Stimulated activated CD4-positive, alpha-beta T cell treated with anti-CD3 and anti-CD28 coated beads, Interleukin-15, amount 100 ng/mL, for 1 hour (primary cell): Measurements from ENCODE around the gene FARS2.

Experiments
- DNase-seq, 2 donors: peaks; one replicate each; pipeline ENCODE4 v3.0.0-alpha.2; 2020; ENCODE audit warnings: low read depth in 1 of 2, low spot score in 1 of 2

Gene FARS2

DNA sequence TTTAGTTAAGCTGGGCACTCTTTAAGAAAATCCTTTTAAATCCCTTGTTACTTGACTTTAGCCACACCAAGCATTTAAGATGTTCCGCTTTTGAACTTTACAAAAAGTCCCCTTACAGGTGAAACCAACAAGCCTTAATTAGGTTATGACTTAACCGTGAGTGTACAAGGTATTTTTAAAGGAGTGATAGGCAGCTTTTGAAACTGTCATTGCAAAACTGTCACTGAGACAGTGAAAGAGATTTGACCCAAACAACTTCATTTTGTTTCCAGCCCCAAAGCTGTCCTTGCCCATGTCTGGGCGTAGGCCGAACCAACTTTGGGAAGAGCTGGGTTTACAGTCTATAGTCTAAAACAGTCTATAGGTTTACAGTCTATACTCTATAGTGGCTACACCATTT, 305.4 kb downstream of the FARS2 start:
- DNase-seq: no peak

DNA sequence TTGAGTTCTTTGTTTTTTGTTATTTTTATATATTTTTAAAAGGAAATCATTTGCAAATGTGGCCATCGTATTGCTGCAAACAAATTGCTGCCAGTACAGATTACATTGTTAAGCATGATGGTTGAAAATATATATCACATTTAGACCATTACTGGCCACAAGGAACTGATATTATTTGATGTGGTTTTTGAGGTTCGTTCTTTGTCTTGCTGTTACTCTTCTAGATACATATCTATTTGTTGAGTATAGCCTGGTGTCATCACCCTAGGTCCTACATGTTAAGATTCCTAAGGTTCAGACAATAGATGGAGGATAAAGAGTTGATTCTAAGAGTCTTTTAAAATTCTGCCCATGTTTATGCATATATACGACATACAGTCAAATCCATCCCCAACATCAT, 306.0 kb downstream of the FARS2 start:
- no peak for DNase-seq

DNA sequence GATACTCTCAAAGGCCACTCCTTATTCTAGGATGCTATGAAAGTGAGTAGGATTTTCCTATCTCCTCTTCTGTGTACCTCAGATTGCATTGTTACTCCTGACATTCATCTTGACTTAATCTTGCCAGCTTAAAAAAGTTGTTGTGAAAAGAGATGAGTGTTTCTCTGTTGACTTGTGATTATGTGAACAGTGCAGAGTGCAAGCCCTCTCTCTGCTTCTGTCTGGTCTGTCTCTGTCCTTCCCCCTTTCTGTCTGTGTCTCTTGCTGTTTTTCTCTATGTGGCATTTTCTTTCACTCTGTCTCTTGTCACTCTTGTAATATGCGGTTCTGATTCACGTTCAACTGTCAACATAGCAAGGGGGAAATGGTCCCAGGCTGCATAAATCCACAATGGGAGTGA, 306.6 kb downstream of the FARS2 start:
- DNase-seq: no peak

DNA sequence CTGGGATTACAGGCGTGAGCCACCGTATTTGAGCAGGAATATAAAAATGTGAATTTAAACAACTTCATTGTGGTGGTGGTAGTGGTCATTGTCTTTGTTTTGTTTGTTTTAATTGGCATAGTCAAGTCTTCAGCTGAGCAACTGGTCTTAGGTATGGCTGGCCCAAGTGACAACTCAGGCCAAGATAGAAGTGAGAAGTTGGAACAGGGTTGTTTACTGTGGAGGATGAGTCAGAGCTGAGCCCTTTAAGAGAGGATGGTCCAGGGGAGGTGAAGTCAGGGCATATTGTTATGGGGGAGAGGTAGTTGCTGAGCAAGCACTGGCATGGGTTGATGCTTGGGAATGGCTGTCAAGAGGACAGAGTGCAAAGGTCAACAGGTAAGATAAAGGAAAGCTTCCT, 308.2 kb downstream of the FARS2 start:
- no peak for DNase-seq

DNA sequence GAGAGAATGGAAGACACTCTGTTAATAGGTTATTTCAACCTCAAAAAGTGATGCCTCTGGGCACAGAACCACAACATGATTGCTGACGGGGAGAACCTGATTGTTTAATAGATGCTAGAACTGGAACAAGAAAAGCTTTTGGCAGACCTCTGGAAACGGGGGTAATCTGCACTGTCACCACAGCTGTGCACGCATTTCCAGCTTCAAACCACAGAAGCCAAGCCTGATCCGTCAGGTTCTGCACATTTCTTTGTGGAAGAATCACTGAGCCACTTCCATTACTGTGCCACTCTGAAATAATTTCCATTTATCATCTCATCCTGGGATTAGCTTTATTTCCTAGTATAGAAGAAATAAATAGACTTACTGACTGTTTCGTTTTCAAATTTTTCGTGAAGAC, 309.3 kb downstream of the FARS2 start:
- DNase-seq: no peak

DNA sequence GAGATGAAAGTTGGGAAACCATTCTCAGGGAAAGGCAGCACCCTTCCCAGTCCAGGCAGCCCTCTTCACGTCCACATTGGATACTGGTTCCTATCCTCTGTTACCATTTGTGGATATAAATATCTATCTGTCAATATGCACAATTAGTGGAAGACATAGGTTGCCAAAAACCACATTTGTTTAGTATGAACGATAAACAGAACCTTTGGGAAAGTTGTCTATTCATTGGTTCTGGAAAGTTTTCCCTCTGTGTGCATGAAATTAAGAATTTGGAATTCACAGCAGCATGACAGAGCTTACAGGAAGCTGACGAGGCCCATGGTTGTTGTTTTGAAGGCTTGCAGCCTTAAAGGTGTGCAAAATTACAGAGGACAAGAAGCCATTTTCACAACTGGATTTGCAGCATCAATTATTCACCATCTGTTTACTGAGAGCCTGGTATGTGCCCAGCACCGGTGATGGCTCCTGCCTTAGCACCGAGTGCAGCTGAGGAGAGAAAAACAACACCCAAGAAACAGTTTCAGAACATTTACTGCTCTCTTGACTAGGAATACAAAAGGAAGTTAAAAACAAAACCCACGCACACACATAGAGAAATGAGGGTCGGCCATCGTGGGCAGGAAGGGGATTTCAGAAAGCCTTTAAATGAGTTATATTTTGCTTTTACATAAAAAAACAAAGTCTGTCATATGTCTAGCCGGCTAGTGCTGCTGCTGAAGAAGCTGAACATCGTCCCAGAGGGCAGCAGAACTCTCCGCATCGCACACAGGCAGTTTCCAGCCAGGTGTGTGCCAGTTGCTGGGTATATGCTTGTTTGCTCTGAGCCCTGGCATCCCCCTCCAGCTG, 319.6 kb downstream of the FARS2 start:
- DNase-seq: no peak

DNA sequence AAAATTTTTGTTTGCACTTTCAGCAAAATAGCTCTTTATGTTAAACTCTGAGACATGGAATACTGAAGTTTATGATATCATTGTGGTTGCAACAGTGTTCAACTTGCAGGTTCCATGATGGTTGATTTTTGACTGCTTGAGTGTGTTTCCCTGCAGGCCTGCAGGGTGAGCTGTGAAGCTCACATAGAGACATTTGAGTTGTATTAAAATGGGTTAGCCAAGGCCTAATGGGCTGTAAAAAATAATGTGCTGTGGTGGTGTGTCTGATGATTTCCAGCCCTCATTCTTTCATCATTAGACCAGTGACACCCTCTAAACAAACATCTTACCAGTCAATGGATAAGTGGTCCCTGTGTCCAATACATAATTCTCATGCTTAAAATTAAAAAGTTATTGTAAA, 321.4 kb downstream of the FARS2 start:
- no peak for DNase-seq

DNA sequence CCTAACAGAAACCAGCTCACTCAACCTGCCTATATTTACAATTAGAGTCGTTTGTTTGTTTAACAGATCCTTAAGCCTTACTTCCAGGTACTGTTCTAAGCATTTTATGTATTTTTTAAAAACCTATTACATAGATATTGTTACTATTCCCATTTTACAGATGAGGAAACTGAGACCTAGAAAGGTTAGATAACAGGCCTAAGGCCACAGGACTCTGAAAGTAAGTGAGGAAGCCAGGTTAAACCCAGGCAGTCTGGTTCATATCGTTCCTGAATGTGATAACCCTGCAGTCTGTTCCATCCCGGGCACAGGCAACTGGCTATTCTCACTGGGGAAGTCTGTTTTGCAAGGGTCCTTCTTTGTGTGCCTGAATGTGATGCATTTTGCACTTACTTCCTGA, 322.2 kb downstream of the FARS2 start:
- no peak for DNase-seq

DNA sequence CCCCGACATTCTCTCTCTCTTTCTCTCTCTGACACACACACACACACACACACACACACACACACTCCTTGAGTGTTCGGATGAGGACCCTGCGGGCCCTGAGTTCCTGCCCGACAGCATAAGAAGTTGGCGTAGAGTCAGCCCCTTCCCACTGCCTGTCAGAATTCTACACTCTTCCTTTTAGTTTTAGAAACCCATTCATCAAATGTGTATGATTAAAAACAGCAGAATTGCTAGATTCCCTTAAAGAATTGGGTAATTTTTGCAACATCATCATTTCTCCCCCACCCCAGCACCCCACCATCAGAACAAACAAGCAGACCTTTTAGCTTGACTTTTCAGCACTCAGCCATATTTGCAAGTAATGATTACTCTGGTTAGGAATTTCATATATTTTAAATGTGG, 322.8 kb downstream of the FARS2 start:
- DNase-seq: no peak

DNA sequence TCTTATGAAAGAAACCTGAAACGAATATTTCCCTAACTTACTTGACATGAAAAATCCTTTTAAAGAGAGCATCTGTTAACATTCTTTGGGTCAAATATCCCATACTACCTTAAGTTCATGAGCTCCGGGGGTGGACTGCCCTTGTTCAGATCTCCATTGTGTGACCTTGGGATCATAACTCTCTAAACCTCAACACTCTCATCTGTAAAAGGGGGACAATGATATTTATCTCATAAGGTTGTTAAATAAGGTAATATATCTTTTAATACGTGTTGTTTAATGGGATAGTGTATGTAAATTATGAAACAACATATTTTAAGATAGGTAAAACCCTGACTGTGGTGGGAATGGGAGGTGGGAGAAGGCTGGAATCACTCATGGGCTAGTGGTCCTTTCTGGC, 326.3 kb downstream of the FARS2 start:
- no peak for DNase-seq

DNA sequence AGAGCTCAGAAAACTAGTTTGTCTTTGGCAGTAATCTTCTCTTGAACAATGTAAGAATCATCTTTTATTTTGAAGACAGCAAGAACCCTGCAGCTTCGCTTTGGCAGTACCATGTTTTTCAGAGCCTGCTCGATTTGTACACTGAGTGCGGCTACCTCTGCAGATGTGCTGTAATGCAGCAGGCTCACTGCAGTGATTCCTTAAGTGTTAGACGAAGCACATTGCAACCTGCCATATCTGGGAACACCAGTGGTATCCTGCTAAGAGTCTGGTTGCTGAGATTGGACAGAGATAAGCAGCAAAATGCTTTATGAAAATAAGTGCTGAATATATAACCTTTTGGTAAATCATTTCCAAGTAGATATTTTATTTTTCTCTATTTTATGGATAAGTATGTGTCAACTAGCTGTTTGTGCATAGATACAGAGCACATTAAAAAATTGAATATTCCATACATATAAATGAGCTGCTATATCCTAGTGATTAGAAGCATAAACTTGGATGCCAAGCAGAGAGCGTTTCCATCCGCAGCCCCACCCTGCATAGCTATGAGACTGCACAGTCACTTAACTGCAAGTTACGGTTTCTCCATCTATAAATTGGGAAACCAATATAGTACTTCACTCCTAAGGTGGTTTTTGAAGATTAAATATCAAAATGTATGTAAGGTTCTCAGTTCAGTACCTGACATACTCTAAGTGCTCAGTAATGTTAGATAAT, 328.3 kb downstream of the FARS2 start:
- no peak for DNase-seq

DNA sequence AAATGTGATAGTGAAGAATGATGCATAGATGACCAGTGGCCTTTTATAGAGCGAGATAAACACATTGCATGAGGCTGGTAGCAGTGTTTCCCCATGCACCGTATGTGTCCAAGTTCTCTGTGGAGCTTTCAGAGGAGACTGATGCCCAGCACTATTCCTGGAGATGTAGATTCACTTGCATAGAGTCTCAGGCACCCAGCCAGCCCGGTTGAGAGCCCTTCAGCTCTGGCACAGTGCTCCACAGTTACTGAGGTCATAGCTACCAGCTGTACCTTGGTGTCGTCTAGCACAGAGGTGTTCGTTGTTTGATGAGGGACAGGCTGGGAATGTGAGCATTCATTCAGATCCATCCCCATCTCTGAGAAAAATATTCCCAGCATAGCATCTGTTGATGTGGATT, 328.9 kb downstream of the FARS2 start:
- DNase-seq: no peak

DNA sequence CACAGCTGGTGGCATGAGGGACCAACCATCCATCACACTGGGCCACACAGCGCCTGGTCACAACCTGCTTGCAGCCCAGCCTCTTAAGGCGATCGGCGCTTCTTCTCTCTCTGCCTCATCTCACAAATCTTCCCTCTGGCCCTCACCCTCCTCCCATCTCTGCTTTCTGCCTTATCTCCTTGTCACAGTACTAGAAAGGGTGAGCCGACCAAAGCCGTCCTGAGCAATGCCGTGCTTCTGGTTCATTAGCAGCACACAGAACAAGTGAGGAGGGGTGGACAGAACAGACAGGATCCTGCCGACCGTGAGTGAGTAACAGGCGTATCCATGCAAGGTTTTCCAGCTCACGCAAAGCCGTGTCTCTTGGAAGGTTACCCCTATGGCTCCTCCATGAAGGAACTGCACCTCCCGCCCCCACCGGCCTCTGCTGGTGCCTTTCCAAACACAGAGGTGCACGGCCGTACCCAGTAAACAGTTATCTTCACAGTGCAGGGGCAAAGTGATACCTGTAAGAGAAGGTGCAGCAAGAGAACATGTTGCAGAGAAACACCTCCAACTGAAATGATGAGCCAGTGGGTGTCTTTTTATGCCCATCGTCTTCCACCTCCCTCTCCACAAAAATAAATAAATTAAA, 331.7 kb downstream of the FARS2 start:
- DNase-seq: no peak

DNA sequence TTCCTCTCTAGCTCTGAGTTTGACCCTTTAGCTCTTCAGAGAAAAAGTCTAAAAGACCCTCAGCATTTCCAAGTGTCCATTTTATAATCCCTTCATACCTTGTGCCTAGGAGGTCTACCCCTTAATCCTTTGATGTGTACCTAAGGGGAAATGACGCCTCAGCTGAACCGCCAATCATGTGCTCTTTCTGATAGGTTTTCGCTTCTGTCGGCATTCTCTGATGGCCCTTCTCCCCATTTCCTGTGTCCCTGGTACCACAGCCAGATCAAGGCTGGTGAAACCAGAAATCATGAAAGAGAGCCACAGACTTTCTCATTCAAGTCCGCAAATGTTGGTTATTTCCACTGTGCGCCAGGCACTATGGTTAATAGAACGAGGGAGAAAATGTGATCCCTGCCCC, 333.9 kb downstream of the FARS2 start:
- DNase-seq: no peak

DNA sequence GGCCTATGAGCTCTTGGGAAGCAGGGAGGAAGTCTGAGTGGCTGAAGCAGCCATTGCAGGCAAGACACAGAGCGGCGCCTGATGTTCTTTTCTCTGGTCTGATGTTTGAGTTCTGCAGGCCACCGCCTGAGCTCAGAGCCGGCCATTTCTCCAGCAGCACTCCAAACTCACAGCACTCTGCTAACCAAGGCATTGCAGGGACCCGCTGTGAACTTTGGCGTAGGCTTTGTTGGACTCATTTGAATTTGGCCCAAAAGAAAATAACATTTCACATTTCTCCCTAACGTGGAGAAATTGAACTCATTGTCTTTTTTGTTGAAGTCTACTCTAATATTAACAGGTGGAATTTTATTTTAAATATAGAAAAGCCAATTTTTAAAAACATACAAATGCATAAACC, 336.1 kb downstream of the FARS2 start:
- no peak for DNase-seq

DNA sequence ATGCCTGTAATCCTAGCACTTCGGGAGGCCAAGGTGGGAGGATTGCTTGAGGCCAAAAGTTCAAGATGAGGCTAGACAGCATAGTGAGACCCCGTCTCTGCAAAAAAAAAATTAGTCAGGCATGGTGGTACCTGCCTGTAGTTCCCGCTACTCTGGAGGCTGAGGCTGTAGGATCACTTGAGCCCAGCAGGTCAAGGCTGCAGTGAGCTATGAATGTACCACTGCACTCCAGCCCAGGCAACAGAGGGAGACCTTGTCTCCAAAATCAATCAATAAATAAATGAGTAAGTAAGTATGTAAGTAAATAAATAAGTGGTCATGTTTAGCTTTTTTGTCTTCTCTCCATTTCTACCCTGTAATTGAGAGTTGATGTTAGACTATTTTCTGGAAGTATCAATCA, 336.8 kb downstream of the FARS2 start:
- DNase-seq: no peak

DNA sequence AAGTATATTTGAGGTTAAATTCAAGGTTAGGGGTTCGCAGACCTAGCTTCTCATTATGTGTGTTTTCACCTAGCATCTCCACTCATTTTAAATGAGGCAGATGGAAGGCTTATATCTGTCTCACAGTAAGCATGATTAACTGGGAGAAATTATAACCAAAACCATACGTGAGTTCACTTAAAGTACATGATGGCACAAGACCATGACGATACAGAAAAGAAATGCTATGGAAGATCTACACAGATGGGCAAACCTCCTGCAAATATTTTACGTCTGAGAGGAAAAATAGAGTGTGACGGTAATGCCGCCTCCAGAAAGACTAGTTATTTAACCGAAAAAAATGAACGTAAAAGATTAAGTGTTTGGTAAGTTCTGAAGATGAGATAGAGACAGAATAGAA, 337.8 kb downstream of the FARS2 start:
- no peak for DNase-seq

DNA sequence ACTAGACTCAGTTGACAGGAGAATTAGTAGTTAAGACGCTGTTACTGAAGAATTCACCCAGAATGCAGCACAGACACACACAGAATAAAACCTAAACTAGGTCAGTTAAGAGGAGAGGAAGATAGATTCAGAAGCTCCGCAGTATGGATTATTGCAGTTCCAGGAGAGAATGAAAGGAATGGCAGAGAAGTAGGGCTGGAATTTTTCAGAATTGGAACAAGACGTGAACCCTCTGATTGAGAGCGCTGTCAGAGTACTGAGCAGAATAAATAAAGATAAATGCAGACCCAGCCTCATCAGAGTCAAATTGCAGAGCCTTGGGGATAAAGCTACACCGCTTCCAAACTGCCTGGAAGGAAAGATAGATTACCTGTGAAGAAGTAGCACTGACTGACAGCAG, 344.6 kb downstream of the FARS2 start:
- no peak for DNase-seq

DNA sequence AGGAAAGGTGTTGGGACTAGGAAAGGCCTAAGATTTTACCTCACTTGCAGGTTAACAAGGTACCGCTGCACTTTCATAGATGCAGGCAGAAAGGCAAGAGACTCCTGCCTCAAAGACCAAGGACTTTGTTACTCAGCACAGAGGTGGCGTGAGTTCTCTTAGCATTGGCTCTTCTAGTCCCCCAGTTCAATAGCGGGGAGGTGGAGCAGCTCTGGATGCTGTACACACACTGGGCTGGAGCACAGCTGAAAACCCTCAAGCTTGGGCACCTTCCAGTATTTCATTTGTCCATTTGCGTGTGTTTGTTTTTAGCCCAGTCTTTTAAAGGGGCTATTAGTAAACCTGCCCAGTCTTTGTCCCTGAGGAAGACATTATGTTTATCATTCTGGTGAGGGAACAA, 345.2 kb downstream of the FARS2 start:
- no peak for DNase-seq

DNA sequence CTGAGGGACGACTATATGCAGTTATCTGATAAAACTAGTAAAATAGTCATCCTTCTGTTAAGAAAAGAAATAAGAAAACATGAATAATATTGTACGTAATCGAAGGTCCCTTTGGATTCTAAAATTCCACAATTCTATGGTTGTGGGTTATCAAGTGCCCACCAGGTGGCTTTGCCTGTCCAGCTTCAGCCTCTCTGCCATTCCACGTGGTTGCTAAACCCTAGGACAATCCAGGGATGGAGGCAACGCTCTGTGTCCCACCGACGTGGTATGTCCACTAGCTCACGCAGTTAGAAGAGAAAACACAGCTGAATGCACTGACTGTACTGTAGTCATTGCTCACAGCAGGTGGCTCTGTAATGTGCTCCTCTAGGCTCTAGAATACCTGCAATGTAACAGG, 349.3 kb downstream of the FARS2 start:
- DNase-seq: no peak

DNA sequence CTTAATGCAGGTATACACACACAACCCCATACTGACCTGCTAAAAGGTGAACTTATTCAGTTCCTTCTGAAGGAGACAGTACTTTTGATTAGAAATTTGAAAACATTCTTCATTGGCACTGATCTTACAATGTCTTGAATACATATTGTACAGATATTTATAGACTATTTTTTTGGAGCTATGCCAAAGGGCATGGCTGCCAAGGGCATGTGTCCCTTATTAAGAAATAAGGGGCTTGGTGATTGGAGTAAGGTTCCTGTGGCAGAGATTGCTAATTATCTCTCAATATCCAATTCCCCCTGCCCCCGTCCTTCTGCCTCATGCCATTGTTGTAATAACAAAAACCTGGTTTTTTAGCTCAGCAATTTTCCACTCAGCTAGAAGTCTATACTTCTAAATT, 355.9 kb downstream of the FARS2 start:
- DNase-seq: no peak

DNA sequence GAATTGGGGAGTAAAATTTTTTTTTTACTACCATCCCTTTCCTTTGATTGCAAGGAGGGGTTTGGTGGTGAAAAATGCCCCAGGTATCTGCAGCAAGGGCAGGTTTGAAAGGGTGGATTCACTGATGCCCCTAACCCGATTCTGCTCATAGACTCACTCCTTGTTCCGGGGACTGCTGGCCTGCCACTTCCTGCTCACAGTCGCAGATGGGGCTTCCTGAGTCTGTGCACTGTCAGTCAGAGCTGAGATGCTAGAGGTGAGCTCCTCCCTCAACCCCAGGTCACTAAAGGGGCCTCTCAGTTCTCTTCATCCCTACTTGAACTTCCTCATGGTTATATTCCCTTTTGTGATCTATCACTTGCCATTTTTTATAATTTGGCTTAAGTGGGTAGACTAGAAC, 357.9 kb downstream of the FARS2 start:
- no peak for DNase-seq
